NOMO-1 (cell line): ENCODE data around the gene PEX5L.
A peak's percentile ranks its signal among the peaks of the same experiment; 100 is the strongest.
"Not testable (repeated sequence)": the region's sequence is repeated elsewhere in the genome, so short reads cannot be mapped to it uniquely, and the experiment has no call there.

Experiments
- DNase-seq, 2 experiments: peaks; one replicate each; lab custom pipeline; 2025; ENCODE audit not compliant: unreplicated experiment in 2 of 2; lab: John Stamatoyannopoulos, UW

The PEX5L gene

GRCh38 chr3:179797192-179797591 lies 239.5 kb downstream of the PEX5L start:
- DNase-seq: no peak

- DNase-seq: no peak
Measured at GRCh38 chr3:179796421-179796820, 240.3 kb downstream of the PEX5L start.

GRCh38 chr3:179794355-179794754 lies 242.4 kb downstream of the PEX5L start:
- DNase-seq: no peak

GRCh38 chr3:179791793-179792192 lies 244.9 kb downstream of the PEX5L start:
- DNase-seq: no peak

- DNase-seq: no peak
Measured at GRCh38 chr3:179788996-179789395, 247.7 kb downstream of the PEX5L start.

GRCh38 chr3:179782841-179783240 lies 253.9 kb downstream of the PEX5L start:
- DNase-seq: not testable (repeated sequence)

GRCh38 chr3:179775416-179776122 lies 261.2 kb downstream of the PEX5L start:
- DNase-seq: no peak

DNA sequence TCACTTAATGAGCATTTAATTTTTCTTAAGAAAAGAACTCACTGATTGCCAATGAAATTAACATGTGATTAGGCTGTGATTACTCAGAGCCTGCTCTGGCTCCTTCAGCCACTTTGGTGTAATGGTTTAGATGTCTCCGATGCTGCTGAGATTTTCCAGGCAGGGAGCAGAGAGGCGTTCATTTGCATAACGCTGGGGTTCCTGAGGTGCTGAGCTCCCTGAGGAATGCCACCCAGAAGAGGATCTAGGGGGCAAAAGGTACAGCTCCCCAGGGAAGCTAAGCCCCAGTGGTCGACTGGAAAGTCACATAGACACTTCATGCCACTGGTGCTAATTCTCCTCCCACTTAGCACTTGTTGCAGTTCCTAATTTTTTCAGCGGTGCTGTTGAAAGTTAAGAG lies 264.4 kb downstream of the PEX5L start:
- DNase-seq: no peak

DNA sequence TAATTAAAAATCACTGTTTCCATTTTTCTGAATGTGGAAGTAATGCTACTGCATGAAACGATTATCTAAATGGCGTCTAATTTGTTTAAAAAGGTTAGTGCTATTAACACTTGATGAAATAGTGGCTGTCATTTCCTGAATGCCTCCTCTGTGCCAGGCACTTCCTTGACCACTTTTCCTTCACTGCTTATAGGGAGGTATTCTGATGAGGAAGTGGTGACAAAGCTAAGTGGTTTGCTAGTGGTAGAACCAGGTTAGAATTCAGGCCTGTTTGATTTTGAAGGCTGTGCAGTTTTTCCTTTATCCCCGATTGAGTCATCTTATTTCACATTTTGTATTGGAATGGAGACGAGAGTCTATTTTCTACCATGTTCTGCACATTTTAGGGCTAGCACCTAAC lies 264.9 kb downstream of the PEX5L start:
- no peak for DNase-seq

DNA sequence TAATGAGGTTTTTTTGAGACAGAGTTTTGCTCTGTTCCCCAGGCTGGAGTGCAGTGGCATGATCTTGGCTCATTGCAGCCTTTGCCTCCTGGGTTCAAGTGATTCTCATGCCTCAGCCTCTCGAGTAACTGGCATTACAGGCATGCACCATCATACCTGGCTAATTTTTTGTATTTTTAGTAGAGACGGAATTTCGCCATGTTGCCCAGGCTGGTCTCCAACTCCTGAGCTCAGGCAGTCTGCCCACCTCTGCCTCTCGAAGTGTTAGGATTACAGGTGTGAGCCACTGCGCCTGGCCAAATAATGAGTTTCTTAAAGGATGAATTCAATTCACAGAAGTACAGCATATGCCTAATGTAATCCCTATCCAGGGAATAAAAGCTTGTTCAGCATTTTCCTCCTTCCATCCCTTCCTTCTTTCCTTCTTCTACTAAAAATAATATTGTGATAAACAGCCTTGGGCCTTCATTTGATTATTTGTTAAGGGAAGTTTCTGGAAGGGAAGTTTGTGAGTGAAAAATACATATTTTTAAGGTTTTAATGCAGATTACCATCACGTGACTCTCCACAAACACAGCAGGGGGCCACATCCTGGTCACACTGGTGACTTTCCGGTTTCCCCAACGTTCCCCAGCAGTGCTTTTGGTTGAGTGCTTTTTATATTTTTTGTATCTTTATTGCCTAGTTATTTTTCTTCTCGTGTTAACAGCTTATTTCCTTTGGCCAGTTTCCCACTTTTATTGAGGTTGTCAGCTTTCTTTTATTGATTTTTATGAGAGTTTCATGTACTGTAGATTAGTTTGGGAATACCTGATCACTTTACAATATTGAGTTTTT lies 267.1 kb downstream of the PEX5L start:
- no peak for DNase-seq

- peak; percentile 8 to 18 for DNase-seq
Measured at GRCh38 chr3:179768080-179768479, 268.7 kb downstream of the PEX5L start.

- no peak for DNase-seq
Measured at GRCh38 chr3:179766416-179767133, 270.2 kb downstream of the PEX5L start.

GRCh38 chr3:179765396-179765795 lies 271.3 kb downstream of the PEX5L start:
- DNase-seq: no peak

- peak in 1 of 2 experiments; percentile 27 for DNase-seq
Measured at GRCh38 chr3:179760944-179761343, 275.8 kb downstream of the PEX5L start.

DNA sequence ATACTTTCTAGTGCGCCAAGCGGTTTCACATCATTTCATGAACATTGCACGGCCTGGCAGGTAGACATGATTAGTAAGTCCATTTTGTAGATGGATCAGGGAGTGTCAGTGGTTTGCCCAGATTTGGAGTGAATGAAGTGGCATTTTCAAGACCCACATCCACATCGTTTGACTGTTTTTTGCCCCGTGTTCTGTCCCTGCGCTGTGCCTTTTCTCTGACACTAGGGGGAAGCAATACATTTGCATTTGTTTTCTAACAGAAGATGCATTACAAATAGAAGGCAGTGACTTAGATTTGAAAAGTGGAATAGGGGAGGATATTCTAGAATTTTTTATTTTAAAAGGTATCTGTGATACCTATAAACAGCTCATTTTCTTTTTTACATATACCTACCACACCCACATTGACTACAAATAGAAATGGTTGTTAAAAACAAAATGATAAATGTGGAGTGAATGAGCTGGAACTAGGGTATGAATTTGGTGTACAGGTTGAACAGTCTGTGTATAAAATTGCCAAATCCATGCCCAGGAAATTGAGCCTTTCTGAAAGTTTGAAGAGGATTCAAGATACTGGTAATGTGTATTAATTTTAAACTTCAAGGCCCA lies 285.9 kb downstream of the PEX5L start:
- peak in 1 of 2 experiments; percentile 35 for DNase-seq

GRCh38 chr3:179745716-179746115 lies 291.0 kb downstream of the PEX5L start:
- no peak for DNase-seq

DNA sequence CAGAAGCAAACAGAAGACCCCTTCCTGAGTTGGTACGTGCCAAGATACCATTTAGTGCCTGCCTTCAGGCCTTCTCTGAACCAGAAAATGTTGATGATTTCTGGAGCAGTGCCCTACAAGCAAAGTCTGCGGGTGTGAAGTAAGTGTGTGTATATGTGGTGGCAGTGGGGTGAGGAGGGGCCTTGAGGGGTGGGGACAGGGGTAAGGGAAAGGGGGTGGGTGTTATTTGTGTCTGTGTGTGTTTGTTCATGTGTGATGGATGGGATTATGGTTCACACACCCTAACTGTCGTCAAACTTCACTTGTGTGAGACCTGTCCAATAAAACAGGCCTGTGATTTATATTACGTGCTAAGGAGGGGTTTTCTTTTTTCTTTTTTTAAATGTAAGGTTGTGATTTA lies 291.7 kb downstream of the PEX5L start:
- DNase-seq: no peak
